H9 (cell line): ENCODE data around the gene LST1. TPM values are rescaled to one million over a fixed set of nuclear protein-coding genes. Genes with fewer than 3 reads are reported as not detected.

ENCODE experiments used
- DNase-seq: peaks from one replicate; pipeline ENCODE4 v3.0.0-alpha.2; 2017
- H2AFZ ChIP-seq: one replicate; pipeline ENCODE4 v1.6.1; 2013; ENCODE audit warnings: mild to moderate bottlenecking, low read length, control low read depth, moderate library complexity
- H2AK5ac ChIP-seq: 2 replicates; pipeline ENCODE4 v1.6.1; 2013; ENCODE audit warnings: low read length, control low read depth, mixed read lengths; ENCODE audit not compliant: insufficient read length
- H2BK120ac ChIP-seq: one replicate; pipeline ENCODE4 v1.6.1; 2013; ENCODE audit warnings: low read depth, mild to moderate bottlenecking, low read length, control low read depth, inconsistent platforms; ENCODE audit not compliant: poor library complexity, severe bottlenecking
- H2BK12ac ChIP-seq: 2 replicates; pipeline ENCODE4 v1.6.1; 2013; ENCODE audit warnings: low read length, control low read depth, mixed read lengths, low read depth; ENCODE audit not compliant: insufficient read length
- H2BK15ac ChIP-seq: 2 replicates; pipeline ENCODE4 v1.6.1; 2013; ENCODE audit warnings: low read depth, low read length, control low read depth
- H2BK20ac ChIP-seq: one replicate; pipeline ENCODE4 v1.6.1; 2013; ENCODE audit warnings: low read depth, mild to moderate bottlenecking, low read length, control low read depth, inconsistent platforms; ENCODE audit not compliant: poor library complexity, severe bottlenecking
- H2BK5ac ChIP-seq: 2 replicates; pipeline ENCODE4 v1.6.1; 2013; ENCODE audit warnings: low read length, control low read depth, mixed read lengths; ENCODE audit not compliant: insufficient read length
- H3K14ac ChIP-seq: 2 replicates; pipeline ENCODE4 v1.6.1; 2013; ENCODE audit warnings: low read length, control low read depth; ENCODE audit not compliant: insufficient read depth
- H3K18ac ChIP-seq: 2 replicates; pipeline ENCODE4 v1.6.1; 2013; ENCODE audit warnings: low read depth, mild to moderate bottlenecking, mixed read lengths, low read length, control low read depth; ENCODE audit not compliant: insufficient read length
- H3K23ac ChIP-seq: 2 replicates; pipeline ENCODE4 v1.6.1; 2013; ENCODE audit warnings: low read length, control low read depth, mixed read lengths, low read depth; ENCODE audit not compliant: insufficient read length
- H3K23me2 ChIP-seq: 2 replicates; pipeline ENCODE4 v1.6.1; 2013; ENCODE audit warnings: low read depth, mild to moderate bottlenecking, mixed read lengths, low read length, control low read depth; ENCODE audit not compliant: insufficient read length, poor library complexity, severe bottlenecking
- H3K27ac ChIP-seq: 2 replicates; pipeline ENCODE4 v1.5.1; 2013; ENCODE audit warnings: low read length, control low read depth, mixed read lengths, low read depth; ENCODE audit not compliant: insufficient read length
- H3K27me3 ChIP-seq: 2 replicates; pipeline ENCODE4 v1.6.1; 2013; ENCODE audit warnings: low read length, control low read depth, inconsistent platforms; ENCODE audit not compliant: insufficient read depth
- H3K4ac ChIP-seq: 2 replicates; pipeline ENCODE4 v1.6.1; 2013; ENCODE audit warnings: low read depth, mild to moderate bottlenecking, control low read depth, inconsistent platforms, low read length, moderate library complexity
- H3K4me1 ChIP-seq: 2 replicates; pipeline ENCODE4 v1.6.1; 2013; ENCODE audit warnings: low read length, control low read depth, inconsistent platforms; ENCODE audit not compliant: insufficient read depth
- H3K4me2 ChIP-seq: 2 replicates; pipeline ENCODE4 v1.6.1; 2013; ENCODE audit warnings: low read length, control low read depth, mixed read lengths; ENCODE audit not compliant: insufficient read length, insufficient read depth
- H3K56ac ChIP-seq: 2 replicates; pipeline ENCODE4 v1.6.1; 2013; ENCODE audit warnings: low read depth, mild to moderate bottlenecking, mixed read lengths, low read length, control low read depth; ENCODE audit not compliant: insufficient read length
- H3K79me1 ChIP-seq: 2 replicates; pipeline ENCODE4 v1.6.1; 2013; ENCODE audit warnings: low read depth, mild to moderate bottlenecking, moderate library complexity, low read length, control low read depth, inconsistent platforms; ENCODE audit not compliant: insufficient read depth, poor library complexity, severe bottlenecking
- H3K79me2 ChIP-seq: 2 replicates; pipeline ENCODE4 v1.6.1; 2013; ENCODE audit warnings: low read length, control low read depth, inconsistent platforms; ENCODE audit not compliant: insufficient read depth
- H3K9ac ChIP-seq: 2 replicates; pipeline ENCODE4 v1.6.1; 2013; ENCODE audit warnings: low read length, control low read depth, mixed read lengths; ENCODE audit not compliant: insufficient read length; ENCODE audit errors: extremely low read depth
- H3K9me3 ChIP-seq: one replicate; pipeline ENCODE4 v1.6.1; 2013; ENCODE audit warnings: low read depth, low read length, inconsistent platforms; ENCODE audit not compliant: control insufficient read depth
- H3T11ph ChIP-seq: one replicate; pipeline ENCODE4 v1.6.1; 2013; ENCODE audit warnings: mild to moderate bottlenecking, low read length, control low read depth, inconsistent platforms
- H4K20me1 ChIP-seq: one replicate; pipeline ENCODE4 v1.6.1; 2013; ENCODE audit not compliant: control insufficient read depth, insufficient read length, insufficient read depth
- H4K5ac ChIP-seq: 2 replicates; pipeline ENCODE4 v1.6.1; 2013; ENCODE audit warnings: low read depth, mild to moderate bottlenecking, mixed read lengths, low read length, control low read depth; ENCODE audit not compliant: insufficient read length
- H4K8ac ChIP-seq: replicated peaks from 2 replicates; pipeline ENCODE4 v1.6.1; 2013; ENCODE audit warnings: low read length, control low read depth, mixed read lengths, low read depth; ENCODE audit not compliant: insufficient read length
- H4K91ac ChIP-seq: 2 replicates; pipeline ENCODE4 v1.6.1; 2013; ENCODE audit warnings: low read depth, mild to moderate bottlenecking, moderate library complexity, mixed read lengths, low read length, control low read depth; ENCODE audit not compliant: insufficient read length
- H3K27ac Mint-ChIP-seq, 3 experiments: 2 replicates in 2 of 3; 3 replicates in 1 of 3; pipeline ENCODE4 v1.8.0; 2020 to 2021; ENCODE audit warnings: mixed read lengths in 3 of 3, mild to moderate bottlenecking in 1 of 3, moderate library complexity in 1 of 3
- H3K27me3 Mint-ChIP-seq: 2 replicates; pipeline ENCODE4 v1.8.0; 2021; ENCODE audit warnings: low read depth, mild to moderate bottlenecking, moderate library complexity, mixed read lengths
- H3K36me3 Mint-ChIP-seq, 3 experiments: 2 replicates in 2 of 3; 3 replicates in 1 of 3; pipeline ENCODE4 v1.8.0; 2020 to 2021; ENCODE audit warnings: low read depth in 3 of 3, mixed read lengths in 3 of 3; ENCODE audit not compliant: insufficient read depth in 1 of 3
- H3K4me1 Mint-ChIP-seq, 2 experiments: 2 replicates each; pipeline ENCODE4 v1.8.0; 2020; ENCODE audit warnings: mixed read lengths in 2 of 2
- H3K4me3 Mint-ChIP-seq, 2 experiments: 2 replicates in 1 of 2; 3 replicates in 1 of 2; pipeline ENCODE4 v1.8.0; 2020 to 2021; ENCODE audit warnings: mild to moderate bottlenecking in 2 of 2, mixed read lengths in 2 of 2, moderate library complexity in 1 of 2
- H3K9me3 Mint-ChIP-seq, 2 experiments: 2 replicates in 1 of 2; 3 replicates in 1 of 2; pipeline ENCODE4 v1.8.0; 2020; ENCODE audit warnings: mild to moderate bottlenecking in 2 of 2, mixed read lengths in 2 of 2, moderate library complexity in 1 of 2
- WGBS: extraction: QIAGEN DNeasy Blood & Tissue Kit; methylation state at CpG from one replicate; pipeline ENCODE4 v1.1.7; 2013; ENCODE audit warnings: missing lambda C conversion rate, low lambda C conversion rate, mixed read lengths; ENCODE audit not compliant: insufficient read length; ENCODE audit errors: extremely low coverage; 5-methylcytosine and 5-hydroxymethylcytosine counted together
- total RNA-seq: library from RNA; stranded (reverse); gene quantifications from 2 replicates; pipeline ENCODE4 v1.2.1, GENCODE V29; 2021
- TF ChIP-seq, protein P1 (sequence below): fragments of 200-600 bp; sonication (generic); conservative IDR thresholded peaks from 3 replicates; pipeline ENCODE4 v1.8.0; 2021; ENCODE audit warnings: antibody characterized with exemption, mild to moderate bottlenecking

The LST1 gene
- total RNA-seq, 1 experiment from 2014 or later, result not detected

DNA sequence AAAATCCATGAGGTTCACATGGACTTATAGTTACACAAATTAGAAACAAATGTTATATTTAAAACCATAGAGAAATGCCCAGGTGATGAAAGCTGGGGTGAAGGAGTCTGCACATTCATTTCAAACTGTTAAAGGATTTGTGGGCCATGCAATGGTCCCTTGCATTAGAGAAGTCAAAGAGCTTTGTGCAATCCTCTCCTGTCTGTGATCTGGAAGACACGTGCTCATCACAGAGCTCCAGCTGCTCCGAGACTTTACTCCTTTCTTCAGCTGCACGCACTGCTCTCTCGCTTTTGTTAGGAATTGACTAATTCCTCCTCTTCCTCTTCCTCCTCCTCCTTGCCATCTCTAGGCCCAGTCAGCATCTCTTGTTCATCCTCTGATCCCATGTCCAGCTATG, 24.9 kb downstream of the LST1 start:
- H4K5ac ChIP-seq, result no peak overlapping the region
- peaks cover 18 to 23% of the 10 kb centered on the region in 2 experiments for H3K4me1 Mint-ChIP-seq

More for the DNA sequence above, 24.9 kb downstream of the LST1 start:
- no peak overlapping the region for H2BK5ac ChIP-seq
- no peak overlapping the region; a peak in 1 of 7 replicates for H3K27ac Mint-ChIP-seq
- no peak overlapping the region for H4K91ac ChIP-seq
- H3K9me3 Mint-ChIP-seq, result no peaks in the 10 kb centered on the region
- no peak overlapping the region for H3K23ac ChIP-seq
- H3K4ac ChIP-seq, result no peak overlapping the region
- no peaks in the 10 kb centered on the region for H3K23me2 ChIP-seq
- no peak overlapping the region for H2BK120ac ChIP-seq
- H2BK15ac ChIP-seq, result no peak overlapping the region
- H4K8ac ChIP-seq, result no peak overlapping the region
- H3K9me3 ChIP-seq, result no peaks in the 10 kb centered on the region
- H3K9ac ChIP-seq, result no peak overlapping the region
- no peaks in the 10 kb centered on the region for H3K27me3 Mint-ChIP-seq
- no peak overlapping the region for H3K27ac ChIP-seq
- no CpG with 5 or more reads among the region's 4 CpGs for WGBS
- DNase-seq, result no peak
- no peaks in the 10 kb centered on the region for H4K20me1 ChIP-seq
- H3K79me2 ChIP-seq, result no peaks in the 10 kb centered on the region
- H3K18ac ChIP-seq, result no peak overlapping the region
- no peak overlapping the region for H3K4me2 ChIP-seq
- no peak overlapping the region for H3K4me3 Mint-ChIP-seq
- H3K36me3 Mint-ChIP-seq, result no peaks in the 10 kb centered on the region
- H3T11ph ChIP-seq, result no peak overlapping the region
- peaks cover 12% of the 10 kb centered on the region; the same call in 1 of the 2 replicates for H3K4me1 ChIP-seq
- H3K27me3 ChIP-seq, result no peaks in the 10 kb centered on the region
- H2BK20ac ChIP-seq, result no peak overlapping the region
- H3K14ac ChIP-seq, result no peak overlapping the region
- no peak overlapping the region for H2AK5ac ChIP-seq
- TF ChIP-seq, protein P1, sequence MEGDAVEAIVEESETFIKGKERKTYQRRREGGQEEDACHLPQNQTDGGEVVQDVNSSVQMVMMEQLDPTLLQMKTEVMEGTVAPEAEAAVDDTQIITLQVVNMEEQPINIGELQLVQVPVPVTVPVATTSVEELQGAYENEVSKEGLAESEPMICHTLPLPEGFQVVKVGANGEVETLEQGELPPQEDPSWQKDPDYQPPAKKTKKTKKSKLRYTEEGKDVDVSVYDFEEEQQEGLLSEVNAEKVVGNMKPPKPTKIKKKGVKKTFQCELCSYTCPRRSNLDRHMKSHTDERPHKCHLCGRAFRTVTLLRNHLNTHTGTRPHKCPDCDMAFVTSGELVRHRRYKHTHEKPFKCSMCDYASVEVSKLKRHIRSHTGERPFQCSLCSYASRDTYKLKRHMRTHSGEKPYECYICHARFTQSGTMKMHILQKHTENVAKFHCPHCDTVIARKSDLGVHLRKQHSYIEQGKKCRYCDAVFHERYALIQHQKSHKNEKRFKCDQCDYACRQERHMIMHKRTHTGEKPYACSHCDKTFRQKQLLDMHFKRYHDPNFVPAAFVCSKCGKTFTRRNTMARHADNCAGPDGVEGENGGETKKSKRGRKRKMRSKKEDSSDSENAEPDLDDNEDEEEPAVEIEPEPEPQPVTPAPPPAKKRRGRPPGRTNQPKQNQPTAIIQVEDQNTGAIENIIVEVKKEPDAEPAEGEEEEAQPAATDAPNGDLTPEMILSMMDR, result no peak
- no peak overlapping the region for H2BK12ac ChIP-seq
- no peaks in the 10 kb centered on the region for H3K79me1 ChIP-seq
- H2AFZ ChIP-seq, result no peak overlapping the region
- no peak overlapping the region for H3K56ac ChIP-seq
